ENCODE results near the gene MS4A5. TPM values are rescaled to one million over a fixed set of nuclear protein-coding genes. Genes with fewer than 3 reads are reported as not detected.
A peak's percentile ranks its signal among the peaks of the same experiment; 100 is the strongest.

The MS4A5 gene, protein sequence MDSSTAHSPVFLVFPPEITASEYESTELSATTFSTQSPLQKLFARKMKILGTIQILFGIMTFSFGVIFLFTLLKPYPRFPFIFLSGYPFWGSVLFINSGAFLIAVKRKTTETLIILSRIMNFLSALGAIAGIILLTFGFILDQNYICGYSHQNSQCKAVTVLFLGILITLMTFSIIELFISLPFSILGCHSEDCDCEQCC
- total RNA-seq (2016; rRNA removed; fragmentation: Illumina TruSeq; extraction: Trizol), result not detected in 2 replicates
- total RNA-seq (2016; cell fraction: cytosol; rRNA removed; fragmentation: Illumina TruSeq; extraction: Trizol; ENCODE audit: low read depth), result not detected in 2 replicates
- total RNA-seq (2016; cell fraction: insoluble cytoplasmic fraction; rRNA removed; fragmentation: Illumina TruSeq; extraction: Trizol), result not detected in 2 replicates
- not detected in 2 replicates for total RNA-seq (2016; cell fraction: membrane; rRNA removed; fragmentation: Illumina TruSeq; extraction: Trizol)
- total RNA-seq (2016; cell fraction: nucleus; rRNA removed; fragmentation: Illumina TruSeq; extraction: Trizol), result not detected in 2 replicates
- polyA plus RNA-seq (2011; rRNA removed), result not detected in 2 replicates
- not detected in 2 replicates for polyA plus RNA-seq (2011; cell fraction: cytosol; rRNA removed)
- polyA plus RNA-seq (2011; cell fraction: nucleus; rRNA removed), result not detected in 2 replicates
- not detected in 2 replicates for polyA plus RNA-seq (2012)
- not detected in 2 replicates for polyA plus RNA-seq (2016; cell fraction: cytosol; fragmentation: Illumina TruSeq; extraction: Trizol; ENCODE audit: low read depth)
- polyA plus RNA-seq (2016; cell fraction: insoluble cytoplasmic fraction; fragmentation: Illumina TruSeq; extraction: Trizol; ENCODE audit: low read depth), result not detected in 2 replicates
- not detected in 2 replicates for polyA plus RNA-seq (2016; cell fraction: membrane; fragmentation: Illumina TruSeq; extraction: Trizol; ENCODE audit: low read depth)
- not detected in 2 replicates for polyA plus RNA-seq (2016; cell fraction: nucleus; fragmentation: Illumina TruSeq; extraction: Trizol; ENCODE audit: insufficient read depth, low read depth)
- polyA minus RNA-seq (2011; rRNA and poly(A)+ RNA removed; ENCODE audit: low replicate concordance), result not detected in 2 replicates
- not detected in 2 replicates for polyA minus RNA-seq (2011; cell fraction: cytosol; rRNA and poly(A)+ RNA removed)
- not detected in 2 replicates for polyA minus RNA-seq (2011; cell fraction: nucleus; rRNA and poly(A)+ RNA removed)
- not detected for Bru-seq, nascent RNA
- percentile 6 among the genes with signal in this experiment for BruChase-seq, experiment 1, labeled RNA remaining after a 6-hour chase
- not detected for BruChase-seq, experiment 2, labeled RNA remaining after a 2-hour chase
- long read RNA-seq, experiment 1, result 0 reads
- long read RNA-seq, experiment 2, result 0 reads

DNA sequence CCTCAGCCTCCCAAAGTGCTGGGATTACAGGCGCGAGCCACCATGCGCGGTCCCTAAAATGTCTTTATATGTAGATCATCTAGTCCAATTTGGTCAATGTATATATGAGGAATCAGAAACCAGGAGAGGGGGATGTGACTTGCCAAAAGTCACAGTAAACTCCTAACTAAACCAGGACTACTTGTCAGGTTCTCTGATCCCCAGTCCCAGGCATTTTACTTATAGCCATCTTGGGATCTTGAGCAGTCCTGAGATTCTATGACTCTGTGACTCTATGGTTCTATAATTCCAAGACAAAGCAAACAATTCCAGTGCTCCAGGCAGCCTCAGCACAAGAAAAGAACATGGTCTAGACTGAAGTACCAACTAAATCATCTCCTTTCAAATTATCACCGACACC is at the start of gene MS4A5:
TSS of gene MS4A5 (plus strand) at position 301 of the 400 bp plus-strand sequence. CDS start 103 bp downstream, outside the sequence.
- 84% methylated on average over 5 of the region's 5 CpGs for WGBS (ENCODE audit: low lambda C conversion rate)
- no peaks in the 10 kb centered on the region for H3K79me2 ChIP-seq (ENCODE audit: insufficient read depth, low read length)
- ATAC-seq (no peak), FAIRE-seq (no peak), DNase-seq (ENCODE audit: low spot score) (no peak)
- H2AFZ ChIP-seq (ENCODE audit: low read length), result no peak within 1 kb of the TSS
- POLR2A ChIA-PET, result no interaction called here
- BruUV-seq (replicated peaks), result no TSS peak
- H3K4me1 ChIP-seq (ENCODE audit: insufficient read depth, low read length), result no peaks in the 10 kb centered on the region
- TF ChIP-seq ZNF432 (CRISPR knock-in tag; IDR thresholded peaks at IDR 0.05; ENCODE audit: borderline replicate concordance) (no peak), HNRNPL (IDR thresholded peaks at IDR 0.05; ENCODE audit: low read depth, low read length) (no peak), ZNF235 (CRISPR knock-in tag; IDR thresholded peaks at IDR 0.05; ENCODE audit: borderline replicate concordance) (no peak), PPARG (CRISPR knock-in tag; conservative IDR thresholded peaks at IDR 0.05) (no peak), REPIN1 (CRISPR knock-in tag; IDR thresholded peaks at IDR 0.05; ENCODE audit: borderline replicate concordance, low read depth) (no peak), BORCS8-MEF2B (CRISPR knock-in tag; IDR thresholded peaks at IDR 0.05) (no peak), ZNF343 (CRISPR knock-in tag; IDR thresholded peaks at IDR 0.05) (no peak), ZNF451 (CRISPR knock-in tag; IDR thresholded peaks at IDR 0.05) (no peak)
- no peaks in the 10 kb centered on the region for H3K27me3 ChIP-seq (ENCODE audit: control insufficient read depth in 1 of 2, insufficient read depth in 2 of 2, low read length in 2 of 2)
- intact Hi-C loops (cut with micrococcal nuclease; ENCODE audit: unreplicated experiment), result no loop called here
- no peak within 1 kb of the TSS for H3K27ac ChIP-seq (ENCODE audit: extremely low read length, insufficient read depth, low read length)
- no peaks in the 10 kb centered on the region for H4K20me1 ChIP-seq (ENCODE audit: insufficient read depth, low read length)
- no peak within 1 kb of the TSS for H3K4me3 ChIP-seq (replicated peaks in 1 of 3; ENCODE audit: insufficient read depth in 1 of 3, low read depth in 2 of 3, low read length in 3 of 3)
- CTCF ChIA-PET (ENCODE audit: low intra/inter-chr PET ratio, low total read pairs), result no interaction called here
- no peak within 1 kb of the TSS for H3K4me2 ChIP-seq (ENCODE audit: low read depth, low read length)
- H3K36me3 ChIP-seq (replicated peaks in 1 of 2; ENCODE audit: control insufficient read depth in 1 of 2, insufficient read depth in 2 of 2, low read length in 2 of 2), result no peaks in the 10 kb centered on the region
- H3K9ac ChIP-seq (ENCODE audit: insufficient read depth, low read depth, low read length), result no peak within 1 kb of the TSS
- no peaks in the 10 kb centered on the region for H3K9me3 ChIP-seq (ENCODE audit: low read length)
- in situ Hi-C loops (cut with HindIII; ENCODE audit: extremely low pct_ligation_motif_present, low pct_unique_long_range_greater_than_20kb), result no loop called here
